Stimulated activated CD4-positive, alpha-beta T cell treated with anti-CD3 and anti-CD28 coated beads, Interleukin-12 subunit alpha, Interleukin-12 subunit beta, amount 100 ng/mL, for 24 hours (primary cell): ENCODE results near the gene SGSM2.

Experiments used
- DNase-seq, 2 experiments: peaks; one replicate each; pipeline ENCODE4 v3.0.0-alpha.2; 2020; ENCODE audit warnings: low read depth in 2 of 2

The SGSM2 gene

DNA sequence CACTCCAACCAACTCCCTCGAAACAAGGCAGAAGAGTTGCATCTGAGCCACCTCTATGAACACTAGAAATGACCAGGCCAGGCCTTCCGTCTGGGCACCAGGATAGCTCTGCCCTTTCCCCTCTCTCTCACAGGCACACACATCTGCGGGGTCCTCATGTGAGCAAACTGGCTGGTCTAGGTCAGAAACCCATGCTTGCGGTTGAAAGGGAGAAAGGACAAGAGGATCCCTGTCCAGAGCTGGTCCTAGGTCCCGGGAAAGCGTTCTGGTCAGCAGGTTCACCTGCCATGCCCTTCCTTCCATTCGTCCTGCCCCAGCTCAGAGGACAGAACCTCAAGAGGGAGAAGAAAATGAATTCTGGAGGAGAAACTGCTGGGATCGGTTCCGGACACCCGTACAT lies 60.9 kb downstream of the SGSM2 start:
- no peak for DNase-seq

DNA sequence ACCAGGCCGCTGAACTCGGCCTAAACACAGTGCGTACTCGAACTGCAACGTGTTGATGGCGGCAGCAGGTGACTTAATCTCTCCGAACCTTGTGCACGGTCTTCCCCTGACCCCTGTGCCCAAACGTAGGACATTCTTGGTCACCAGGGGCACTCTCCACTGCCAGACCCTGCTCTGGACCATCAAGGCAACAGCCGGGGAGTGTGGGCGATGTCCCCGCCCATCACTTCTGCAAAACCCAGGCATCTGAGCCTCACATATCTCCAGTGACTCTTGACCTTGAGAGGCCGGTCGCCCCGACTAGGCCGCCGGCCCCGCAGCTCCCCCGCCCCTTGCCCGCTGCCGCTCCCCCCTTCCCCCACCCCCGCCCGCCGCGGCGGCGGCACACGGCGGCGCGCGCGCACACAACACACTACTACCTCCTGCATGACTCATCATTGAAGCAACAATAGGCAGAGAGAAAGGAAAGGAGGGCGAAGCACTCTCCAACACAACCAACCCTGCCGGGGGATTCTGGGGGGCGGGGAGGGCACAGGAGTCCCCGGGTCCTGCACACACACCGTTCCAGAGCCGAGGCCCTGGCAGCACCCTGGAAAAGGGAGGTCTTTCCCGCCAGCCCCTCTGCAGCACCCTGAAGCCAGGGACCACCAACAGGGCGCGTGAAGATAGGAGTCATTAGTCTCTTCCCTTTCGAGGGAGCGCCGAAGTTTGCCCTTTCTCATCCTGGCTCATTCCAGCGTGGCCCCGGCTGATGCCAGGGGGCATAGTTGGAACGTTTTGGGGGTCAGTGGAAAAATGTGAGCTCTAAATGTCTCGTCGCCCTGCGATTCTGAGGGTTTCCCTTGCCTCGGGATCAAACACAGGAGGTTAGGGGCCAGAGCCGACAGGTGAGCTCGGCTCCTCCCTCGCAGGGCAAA lies 61.6 kb downstream of the SGSM2 start:
- peak in 1 of 2 experiments; percentile 36 for DNase-seq

DNA sequence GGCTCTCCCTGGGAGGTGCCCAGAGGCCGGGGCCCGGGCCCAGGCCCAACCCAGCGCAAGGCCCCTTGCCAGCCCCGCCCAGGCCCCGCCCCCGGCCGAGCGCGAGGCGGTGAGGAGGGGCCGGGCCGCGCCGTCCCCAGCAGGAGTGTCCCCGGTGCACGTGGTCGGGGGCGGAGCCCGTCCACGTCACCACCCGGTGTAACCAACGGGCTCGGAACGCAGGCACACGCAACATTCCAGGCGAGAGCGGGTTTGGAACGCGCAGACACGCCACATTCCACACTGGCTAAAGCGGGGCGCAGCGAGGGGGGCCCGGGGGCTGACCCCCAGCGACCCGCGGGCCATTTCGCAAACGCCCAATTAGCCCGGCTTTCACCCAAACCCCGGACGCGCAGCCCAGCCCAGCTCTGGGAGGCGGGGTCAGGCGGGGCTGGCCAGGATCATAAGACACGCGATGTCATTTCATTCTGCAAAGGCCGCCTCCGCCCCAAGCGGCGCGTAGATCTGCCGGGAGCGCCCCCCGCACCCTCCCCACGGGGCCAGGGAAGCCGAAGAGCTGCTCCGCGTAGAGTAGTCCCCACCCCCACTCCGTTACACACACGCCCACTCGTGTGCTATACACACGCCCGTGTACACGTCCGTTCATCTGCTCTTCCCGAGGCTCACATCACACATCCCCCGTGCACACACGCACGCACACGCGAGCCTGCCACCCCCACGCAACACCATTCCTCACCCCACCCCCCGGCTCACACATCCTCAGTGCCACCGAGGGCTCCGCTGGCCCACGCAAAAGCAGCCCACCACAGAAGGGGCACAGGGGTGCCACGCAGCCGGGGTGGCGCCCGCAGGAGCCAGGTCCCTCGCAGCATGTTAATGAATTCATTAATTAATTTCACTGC lies 62.5 kb downstream of the SGSM2 start:
- DNase-seq = peak; percentile 80 to 92

DNA sequence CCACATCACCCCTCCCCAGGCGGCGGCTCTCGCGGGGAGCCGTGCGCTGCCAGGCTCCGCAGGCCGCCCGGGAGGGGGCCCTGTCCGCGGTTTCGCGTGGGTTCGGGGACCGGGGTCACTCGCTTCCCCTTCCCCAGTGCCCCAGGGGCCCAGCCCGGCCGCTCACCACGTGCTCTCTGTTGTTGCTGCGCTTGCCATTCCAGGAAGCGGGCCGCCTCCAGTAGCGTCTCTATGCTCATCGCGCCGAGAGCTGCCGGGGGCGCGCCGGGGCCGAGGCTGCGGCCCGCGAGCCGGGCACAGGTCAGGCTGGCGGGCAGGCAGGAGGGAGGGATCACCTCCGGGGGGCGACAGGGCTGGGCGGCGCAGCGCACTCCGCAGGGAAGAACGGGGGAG lies 63.2 kb downstream of the SGSM2 start:
- DNase-seq = peak in 1 of 2 experiments; percentile 49

DNA sequence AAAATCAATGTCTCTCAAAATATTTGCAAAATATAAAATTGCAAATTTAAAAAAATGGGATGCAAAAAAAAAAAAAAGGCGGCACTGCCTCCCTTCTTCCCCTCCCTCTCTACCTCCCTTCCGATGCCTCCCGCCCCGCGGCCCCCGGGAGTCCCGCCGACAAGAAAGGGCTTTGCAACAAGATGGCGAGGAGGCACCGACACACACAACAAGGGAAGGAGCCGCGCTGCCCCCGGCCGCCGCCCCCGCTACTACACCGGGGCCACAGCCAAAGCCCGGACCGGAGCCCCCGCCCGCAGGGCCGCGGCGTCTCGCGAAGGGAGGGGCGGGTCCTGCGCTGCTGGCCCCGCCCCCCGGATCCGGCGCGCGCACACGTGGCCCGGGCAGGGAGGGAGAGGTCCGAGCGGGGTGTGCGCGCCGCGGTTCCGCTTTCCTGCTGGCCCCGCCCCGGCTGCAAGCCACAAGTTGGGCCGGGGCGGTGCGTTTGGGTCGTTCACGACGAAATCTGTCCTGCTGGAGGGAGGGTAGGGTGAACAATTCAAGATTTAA lies 63.6 kb downstream of the SGSM2 start, which contains the start of gene MNT:
Gene MNT, minus strand, starts transcription at position 184 of the 549 bp plus-strand sequence. CDS start 348 bp downstream, outside the sequence.
- DNase-seq = peak; percentile 88 to 89

DNA sequence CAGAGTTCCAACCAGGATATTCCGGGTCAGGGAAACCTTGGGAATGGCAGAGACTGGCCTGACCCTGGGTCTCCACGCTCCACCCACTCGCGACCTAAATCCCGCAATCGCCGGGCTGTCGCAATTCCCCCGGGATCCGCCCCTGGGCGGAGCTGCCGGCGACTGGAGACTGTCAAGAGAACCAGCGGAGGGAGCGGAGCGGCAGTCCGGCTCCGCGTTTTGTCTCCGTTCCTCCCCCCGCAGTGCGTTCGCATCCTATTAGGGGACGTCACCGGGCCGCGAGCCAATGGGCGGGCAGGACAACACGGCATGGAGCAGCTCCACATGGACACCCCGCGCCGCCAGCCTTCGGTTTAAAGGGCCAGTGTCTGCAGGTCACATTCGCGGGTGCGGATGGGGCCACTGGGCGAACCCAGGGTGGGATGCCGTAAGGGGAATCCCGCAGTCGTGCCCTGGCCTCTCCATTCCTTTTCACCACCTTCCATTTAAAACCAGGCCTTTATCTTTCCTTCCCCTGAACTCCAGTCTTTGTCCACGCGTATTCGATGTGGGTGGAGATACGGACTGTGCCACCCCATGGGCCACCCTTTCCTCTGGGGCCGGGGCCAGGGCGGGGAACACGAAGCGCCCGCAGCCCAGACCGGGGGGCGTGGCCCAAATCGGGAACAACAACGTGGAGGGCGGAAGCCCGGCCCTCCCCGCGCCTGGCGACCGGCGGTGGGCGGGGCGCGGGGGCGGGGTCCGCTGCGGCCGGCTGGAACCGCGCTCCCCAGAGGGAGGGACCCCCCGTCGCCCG lies 64.3 kb downstream of the SGSM2 start:
- peak; percentile 98 to 99 for DNase-seq

DNA sequence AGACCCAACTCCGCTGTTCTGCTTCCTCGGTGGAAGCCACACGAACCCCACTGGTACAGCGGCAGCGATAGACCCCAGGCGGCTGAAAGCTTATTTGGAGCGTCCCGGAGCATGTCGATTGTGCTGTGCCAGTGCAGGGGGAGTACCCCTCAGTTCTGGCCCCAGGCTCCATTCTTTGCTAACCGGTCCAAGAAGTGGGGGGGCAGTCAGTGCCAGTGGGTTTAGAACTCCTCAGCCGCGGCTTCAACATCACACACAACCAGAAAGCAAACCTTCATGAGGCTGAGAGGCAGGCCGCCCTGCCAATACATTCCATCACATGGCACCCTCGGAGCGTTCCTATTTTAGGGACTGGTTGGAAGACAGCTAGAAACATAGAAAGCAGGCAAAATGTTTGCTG lies 65.2 kb downstream of the SGSM2 start:
- no peak for DNase-seq

DNA sequence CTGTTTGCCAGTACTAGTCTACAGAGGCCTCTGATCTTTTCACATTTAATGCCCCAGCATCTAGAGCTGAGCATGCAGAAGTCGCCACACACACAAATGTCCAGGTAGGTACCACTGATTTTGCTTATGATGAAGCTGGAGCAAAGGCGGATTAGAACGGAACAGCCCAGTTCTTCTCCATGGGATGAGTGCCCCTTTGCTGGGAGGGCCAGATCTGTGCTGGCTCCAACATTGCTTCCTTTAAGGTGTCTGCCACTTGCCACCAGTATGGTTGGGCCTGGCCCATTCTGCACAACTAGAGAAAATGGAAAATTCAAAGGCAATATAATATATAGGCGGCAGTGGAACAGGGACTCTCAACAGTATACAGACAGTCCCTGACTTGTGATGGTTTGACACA lies 65.7 kb downstream of the SGSM2 start:
- no peak for DNase-seq

DNA sequence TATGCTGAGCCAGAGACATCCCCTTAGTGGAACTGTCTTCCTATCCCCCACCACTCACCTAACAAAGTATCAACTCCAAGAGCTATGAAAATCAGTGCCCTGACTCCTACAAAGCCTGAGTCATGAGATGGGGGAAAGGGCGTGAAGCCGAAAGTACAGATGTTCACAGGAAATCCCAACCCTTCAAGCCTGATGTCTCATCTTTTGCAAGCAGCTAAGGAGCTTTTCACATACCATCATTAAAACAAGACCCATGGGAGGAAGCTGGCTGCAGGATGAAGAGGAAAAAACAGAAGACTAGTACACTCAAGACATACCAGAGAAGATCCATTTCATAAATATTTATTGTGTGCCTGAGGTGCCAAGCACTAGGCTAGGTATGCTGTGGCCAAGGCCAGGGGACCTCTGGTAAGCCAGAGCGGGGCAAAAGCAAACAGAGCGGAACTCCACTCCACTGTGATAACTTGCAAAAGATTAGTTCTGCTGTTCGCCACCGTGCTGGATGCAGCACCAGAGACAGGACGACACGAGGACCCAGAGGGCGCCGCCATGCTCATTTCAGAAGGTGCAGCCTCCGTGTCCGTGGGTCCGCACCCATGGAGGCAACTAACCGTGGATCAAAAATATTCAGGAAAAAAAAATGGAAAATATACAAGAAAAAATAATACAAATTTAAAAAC lies 68.1 kb downstream of the SGSM2 start:
- DNase-seq = no peak

DNA sequence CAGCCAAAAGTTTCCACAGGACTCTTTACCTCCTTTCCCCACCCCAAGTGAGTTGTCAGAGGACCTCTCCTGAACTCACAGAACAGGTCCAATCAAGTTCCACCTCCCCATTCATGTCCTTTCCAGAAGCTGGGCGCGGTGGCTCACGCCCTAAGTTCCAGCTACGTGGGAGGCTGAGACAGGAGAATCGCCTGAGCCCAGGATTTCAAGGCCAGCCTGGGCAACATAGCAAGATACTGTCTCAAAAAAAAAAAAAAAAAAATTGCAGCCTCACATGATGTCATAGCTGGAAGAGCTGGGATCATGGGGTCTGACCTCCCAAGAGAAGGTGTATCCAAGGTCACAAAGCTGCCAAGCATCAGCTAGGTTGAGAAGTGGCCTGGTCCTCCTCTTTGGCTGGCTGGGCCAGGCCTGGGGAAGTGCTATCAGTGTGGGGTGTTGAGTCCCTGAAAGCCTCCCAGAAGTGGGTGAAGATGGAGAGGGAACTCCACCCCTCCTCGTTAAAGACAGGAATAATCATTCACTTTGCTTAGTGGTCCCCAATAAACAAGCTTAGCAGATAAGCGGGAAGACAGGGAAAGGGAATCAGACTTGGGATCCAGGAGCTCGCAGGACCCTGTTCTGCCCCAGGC lies 69.1 kb downstream of the SGSM2 start:
- DNase-seq = no peak

DNA sequence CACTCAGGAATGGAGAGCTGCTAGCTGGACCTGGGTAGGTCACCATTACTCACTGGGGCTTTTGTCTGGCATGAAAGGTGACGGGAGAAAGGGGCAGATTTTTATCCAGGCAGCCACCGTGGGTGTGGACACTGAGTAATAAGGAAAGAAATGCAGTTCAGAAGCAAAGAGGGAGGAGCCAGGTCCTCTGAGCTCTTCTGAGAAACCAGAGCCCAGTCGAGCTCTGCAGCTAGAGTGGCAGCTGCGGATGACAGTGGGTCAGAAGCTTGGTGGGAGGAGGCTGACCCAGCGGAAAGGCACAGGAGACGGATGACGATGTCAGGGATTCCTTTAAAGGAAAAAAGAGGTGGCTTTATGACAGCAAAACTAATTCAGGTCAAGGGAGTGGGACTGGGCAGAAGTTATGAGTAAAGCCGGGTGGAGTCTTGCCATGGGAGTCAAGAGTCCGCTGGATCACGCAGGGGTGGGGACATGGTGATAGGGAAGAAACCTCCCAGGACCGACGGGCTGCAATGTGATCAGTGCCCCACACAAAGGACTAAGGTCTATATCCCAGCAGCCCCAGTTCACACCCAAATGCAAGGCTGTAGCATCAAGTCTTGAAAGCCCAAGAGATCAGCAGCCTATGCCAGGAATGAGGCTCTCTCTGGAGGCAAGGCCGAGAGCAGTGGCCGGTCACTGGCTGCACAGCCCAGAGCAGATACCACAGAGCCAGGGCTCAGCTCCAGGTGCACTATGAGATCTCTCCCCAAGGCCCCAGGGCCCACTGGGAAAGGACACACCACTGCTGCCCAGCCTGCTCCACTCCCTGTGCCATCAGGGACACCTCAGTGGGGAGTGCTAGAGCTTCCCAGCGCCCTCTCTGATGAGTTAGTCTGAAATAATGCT lies 69.8 kb downstream of the SGSM2 start:
- no peak for DNase-seq

DNA sequence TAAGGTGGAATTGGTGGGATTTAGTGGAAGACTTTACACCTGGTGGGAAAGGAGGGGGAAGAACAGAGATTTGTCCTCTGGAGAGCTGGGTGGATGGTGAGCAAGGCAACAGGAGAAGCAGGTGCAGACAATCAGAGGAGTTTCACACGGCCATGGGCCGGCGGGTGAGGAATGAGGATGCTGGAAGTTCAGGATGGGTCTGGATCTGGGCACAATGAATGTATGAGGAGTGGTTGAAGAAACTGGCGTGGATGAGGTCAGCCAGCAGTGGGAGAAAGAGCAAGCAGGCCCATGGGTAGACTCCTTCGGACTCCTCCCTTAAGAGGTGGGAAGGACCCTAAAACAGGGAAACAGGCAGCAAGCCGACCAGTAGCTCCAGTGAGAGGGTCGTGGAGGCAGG lies 73.7 kb downstream of the SGSM2 start:
- DNase-seq = no peak

DNA sequence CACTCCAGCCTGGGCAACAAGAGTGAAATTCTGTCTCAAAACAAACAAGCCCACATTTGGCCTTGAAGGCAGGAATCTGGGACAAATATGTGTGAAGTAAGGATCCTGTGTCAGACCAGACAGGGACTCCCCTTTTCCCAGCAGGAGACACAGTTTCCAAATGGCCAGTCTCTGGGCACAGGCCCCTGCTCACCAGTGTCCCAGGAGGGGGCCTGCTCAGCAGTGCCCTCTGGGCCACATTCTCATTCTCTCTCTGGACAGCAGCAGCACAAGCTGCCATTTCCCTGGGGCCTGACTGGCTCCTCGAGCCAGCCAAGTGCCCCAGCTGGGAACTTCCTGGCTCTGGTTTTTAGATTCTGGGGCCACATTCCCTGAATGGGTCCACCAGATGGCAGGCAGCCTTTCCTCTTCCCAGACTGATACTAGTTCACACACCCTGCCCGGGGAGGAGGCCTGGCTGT lies 75.3 kb downstream of the SGSM2 start:
- no peak for DNase-seq

DNA sequence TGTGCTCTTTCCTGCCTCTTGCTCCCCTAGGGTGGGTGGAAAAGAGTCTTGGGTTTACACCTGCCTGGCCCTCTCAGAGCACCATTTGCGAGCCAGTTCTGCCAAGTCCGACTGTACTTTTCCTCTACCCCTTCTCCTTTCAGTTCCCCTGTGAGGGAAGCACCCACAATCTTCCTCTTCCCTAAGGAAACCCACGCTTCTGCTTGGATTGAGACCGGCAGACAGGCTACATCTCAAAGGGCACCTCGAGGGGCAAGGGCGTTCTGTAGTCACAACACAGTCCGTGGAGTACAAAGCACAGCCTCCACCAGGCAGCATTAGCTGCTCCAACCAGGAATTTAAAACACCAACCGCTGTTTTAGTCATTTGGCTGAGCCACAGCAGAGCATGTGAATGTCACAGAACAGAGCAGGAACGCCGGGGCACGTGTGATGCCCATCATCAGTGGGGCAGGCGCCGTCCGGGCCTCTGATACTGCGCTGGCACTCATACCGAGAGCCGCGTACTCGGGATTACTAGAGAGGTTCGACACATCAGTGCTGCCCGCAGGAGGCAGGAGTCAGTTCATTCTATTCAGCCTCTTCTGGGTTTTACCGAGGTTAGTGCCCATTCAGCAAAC lies 77.3 kb downstream of the SGSM2 start:
- no peak for DNase-seq

DNA sequence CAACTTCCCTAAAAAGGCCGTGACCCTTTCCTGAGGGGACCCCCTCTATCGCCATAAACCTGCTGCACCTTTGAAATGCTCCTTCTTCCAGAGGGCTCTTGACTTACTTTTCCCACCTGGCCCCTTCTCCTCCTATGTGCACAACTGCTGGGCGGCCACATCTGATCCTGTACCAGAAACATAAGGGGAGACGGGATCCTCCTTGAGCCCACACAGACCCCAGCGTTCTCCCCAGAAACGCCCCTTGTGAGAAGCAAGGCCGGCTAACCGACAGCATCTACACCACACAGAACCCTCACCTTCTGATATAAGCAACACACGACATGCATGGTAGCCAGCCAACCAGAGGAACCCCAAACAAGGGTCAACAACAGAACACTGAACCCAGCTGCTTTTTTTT lies 77.8 kb downstream of the SGSM2 start:
- no peak for DNase-seq

DNA sequence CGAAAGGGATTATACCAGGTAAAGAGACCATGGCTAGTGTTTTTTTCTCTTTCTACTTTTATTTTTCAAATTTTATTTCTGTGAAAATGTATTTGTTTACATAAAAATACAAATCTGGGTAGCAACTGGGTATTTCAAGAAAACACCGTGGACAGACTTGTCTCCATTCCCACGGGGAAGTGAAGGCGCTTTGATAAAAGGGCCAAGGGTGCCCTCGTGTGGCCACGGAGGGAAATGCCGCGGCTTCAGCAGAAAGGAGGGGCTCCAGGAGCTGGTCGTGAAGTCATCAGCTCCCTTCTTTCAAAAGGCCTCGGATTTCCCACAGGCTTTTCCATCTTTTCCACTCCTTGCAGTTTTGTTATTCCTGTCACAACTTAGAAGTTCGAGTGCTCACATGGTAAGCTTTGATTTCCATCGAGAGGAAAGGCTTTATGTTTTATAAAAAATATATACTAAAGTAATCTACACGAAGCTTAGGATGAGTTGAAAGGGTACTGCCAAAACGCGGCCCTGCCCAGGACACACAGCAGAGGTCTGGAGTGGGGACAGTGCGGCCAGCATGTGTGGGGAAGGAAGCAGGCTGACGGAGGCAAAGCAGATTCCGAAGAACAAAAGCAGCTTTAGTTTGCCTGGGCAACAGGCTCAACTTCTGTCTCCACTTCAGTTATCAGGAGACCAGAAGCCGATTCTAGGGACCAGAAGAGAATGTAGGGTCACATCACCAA lies 78.9 kb downstream of the SGSM2 start:
- peak; percentile 67 to 85 for DNase-seq

DNA sequence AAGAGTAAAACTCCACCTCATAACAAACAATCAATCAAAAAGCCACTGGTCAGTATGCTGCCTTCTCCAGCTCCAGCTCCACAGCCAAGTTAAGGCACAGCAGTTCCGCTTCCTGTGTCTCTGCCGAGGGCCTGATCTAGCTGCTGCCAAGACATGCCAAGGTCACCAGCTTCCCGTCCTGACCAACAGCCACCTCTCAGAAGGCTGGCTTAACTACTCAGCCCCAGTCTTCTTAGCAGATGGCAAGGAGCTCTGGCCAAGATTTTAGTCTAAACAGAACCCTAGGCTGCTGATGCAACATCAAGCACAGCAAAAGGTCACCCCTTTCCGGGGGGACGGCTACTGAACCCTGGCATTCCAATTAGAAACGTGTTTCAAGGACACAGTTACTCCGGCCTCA lies 81.3 kb downstream of the SGSM2 start:
- DNase-seq = no peak

DNA sequence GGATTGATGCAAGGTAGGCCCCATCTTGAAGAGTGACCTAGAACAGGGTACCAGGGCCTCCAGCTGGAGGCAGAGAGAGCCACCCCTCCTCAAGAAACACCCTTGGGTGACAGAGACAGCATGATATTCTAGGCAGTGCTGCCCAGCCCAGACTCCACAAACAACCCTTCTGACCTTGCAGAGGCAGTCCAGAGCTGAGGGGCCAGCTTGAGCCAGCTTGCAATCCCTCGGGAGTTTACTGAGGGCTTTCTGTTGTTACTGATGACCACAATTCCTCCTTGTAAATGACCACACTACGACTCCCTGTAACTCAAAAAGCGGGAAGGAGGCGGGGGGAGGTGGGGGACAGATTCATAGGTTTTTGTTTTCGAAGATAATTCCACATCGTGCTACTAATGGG lies 82.2 kb downstream of the SGSM2 start:
- DNase-seq = no peak
